Measurements from ENCODE around the gene CHST8.

Gene CHST8

DNA sequence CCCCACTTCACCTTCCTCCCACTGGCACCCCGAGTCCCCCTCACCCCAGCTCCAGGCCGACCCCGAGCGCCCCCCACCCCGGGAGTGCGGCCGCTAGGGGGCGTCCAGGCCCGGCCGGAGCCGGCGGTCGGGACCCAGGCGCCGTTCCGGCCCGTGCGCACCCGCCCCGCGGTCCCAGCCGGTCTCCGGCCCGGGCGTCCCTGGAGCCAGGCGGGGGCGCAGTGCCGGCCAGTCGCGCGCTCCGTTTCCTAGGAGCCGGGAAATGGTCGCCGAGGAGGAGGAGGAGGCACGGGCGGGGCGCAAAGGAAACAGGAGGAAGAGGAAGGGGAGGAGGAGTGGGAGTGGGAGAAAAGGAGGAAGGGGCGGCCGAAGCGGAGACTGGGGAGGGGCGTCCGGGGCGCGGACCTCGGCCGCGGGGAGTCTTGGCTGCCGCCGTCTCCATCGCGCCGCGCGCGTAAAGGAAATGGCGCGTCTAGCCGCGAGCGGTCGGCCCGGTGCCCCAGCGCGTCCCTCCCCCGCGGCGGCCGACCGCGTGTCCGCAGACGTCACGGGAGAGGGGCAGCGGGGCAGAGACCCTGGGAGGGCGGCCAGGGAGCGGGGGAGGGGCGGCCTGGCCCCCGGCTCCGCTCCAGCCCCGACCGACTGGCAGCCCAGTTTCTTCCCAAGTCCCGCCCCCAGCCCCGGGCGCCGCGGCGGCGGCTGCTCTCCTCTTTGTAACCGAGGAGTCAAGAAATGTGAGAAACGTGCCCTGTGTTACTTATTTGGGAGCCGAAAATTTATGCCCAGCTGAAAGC lies 173.8 kb downstream of the CHST8 start:
- peak overlapping the region; percentile 100 for H3K27ac ChIP-seq
- TF ChIP-seq, protein P1, sequence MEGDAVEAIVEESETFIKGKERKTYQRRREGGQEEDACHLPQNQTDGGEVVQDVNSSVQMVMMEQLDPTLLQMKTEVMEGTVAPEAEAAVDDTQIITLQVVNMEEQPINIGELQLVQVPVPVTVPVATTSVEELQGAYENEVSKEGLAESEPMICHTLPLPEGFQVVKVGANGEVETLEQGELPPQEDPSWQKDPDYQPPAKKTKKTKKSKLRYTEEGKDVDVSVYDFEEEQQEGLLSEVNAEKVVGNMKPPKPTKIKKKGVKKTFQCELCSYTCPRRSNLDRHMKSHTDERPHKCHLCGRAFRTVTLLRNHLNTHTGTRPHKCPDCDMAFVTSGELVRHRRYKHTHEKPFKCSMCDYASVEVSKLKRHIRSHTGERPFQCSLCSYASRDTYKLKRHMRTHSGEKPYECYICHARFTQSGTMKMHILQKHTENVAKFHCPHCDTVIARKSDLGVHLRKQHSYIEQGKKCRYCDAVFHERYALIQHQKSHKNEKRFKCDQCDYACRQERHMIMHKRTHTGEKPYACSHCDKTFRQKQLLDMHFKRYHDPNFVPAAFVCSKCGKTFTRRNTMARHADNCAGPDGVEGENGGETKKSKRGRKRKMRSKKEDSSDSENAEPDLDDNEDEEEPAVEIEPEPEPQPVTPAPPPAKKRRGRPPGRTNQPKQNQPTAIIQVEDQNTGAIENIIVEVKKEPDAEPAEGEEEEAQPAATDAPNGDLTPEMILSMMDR (conservative IDR thresholded peaks at IDR 0.05), result peak; percentile 98

DNA sequence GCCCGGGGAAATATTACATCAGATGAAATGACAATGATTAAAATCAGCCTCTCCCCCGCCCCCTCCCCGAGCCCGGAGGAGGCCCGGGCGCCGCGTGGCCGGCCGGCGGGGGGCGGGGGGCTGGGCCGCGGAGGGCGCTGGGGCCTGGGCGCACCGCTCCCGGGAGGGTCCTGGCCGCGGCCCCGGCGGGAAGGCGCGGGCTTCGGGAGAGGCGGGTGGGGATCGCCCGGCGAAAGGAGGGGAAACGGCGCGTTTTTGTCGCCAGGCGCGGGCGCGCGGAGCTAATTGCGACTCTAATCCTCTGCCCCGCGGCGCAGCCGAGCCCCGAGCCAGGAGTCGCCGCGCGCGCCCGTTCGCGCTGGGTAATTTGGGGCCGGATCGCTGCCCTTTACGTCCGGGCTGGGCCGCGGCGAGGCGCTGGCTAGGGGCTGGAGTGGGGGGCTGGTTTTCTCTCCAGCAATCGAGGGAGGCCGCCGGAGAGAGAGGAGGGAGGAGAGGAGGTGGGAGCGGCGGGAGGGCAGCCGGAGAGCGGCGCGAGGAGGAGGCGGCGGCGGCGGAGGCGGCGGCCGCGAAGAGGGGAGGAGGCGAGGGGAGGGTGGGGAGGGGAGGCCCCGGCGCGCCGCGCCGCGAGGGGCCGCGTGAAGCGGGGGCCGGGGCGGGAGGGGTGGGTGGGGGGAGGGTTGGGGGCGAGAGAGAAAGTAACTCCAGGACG lies 174.6 kb downstream of the CHST8 start, which contains the start of gene KCTD15:
TSS of gene KCTD15 (plus strand) at position 707 of the 712 bp plus-strand sequence. CDS start 3,585 bp downstream, outside the sequence.
- TF ChIP-seq, protein P1 (conservative IDR thresholded peaks at IDR 0.05), result no peak
- peak within 1 kb of the TSS; percentile 100 for H3K27ac ChIP-seq

DNA sequence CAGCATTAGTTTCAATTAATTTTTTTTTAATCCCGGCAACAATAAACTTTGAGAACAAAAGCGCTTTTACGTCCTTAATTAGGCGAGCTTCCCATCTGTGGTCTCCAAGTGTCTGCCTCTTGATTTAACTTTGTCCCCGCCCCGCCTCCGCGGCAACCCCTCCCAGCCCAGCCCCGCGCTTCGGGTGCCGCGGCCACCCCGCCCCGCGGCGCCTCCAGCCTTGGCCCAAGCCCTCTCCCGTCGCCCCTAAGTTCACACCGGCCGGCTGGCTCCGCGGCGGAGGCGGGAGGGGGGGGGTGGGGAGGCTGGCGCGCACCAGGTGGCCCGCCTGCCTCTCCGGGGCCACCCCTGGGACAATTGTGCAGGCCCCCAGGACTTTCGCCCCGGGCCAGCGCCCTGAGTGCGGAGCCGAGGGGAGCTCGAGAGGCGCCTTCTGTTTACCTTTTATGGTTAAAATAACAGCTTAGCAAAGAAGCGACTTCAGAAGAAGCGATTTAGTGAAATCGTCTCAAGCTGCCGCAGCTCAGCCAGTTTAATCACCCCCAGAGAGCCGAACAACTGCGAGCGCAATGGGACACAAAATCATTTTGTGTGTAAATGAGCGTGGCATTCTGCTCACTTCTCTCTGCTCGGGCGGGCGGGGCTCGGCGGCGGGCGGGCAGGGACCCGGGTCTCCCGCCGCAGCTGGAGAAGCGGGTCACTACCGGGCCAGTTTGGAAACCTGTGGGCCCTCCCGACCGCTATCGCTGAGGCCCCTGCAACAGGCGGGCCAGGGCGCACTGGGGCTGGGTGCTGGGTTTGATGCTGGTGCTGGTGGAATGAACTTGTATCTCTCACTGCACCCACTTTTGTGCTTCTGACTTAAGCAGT lies 176.3 kb downstream of the CHST8 start:
- TF ChIP-seq, protein P1 (conservative IDR thresholded peaks at IDR 0.05), result no peak
- peak overlapping the region; percentile 100 for H3K27ac ChIP-seq

DNA sequence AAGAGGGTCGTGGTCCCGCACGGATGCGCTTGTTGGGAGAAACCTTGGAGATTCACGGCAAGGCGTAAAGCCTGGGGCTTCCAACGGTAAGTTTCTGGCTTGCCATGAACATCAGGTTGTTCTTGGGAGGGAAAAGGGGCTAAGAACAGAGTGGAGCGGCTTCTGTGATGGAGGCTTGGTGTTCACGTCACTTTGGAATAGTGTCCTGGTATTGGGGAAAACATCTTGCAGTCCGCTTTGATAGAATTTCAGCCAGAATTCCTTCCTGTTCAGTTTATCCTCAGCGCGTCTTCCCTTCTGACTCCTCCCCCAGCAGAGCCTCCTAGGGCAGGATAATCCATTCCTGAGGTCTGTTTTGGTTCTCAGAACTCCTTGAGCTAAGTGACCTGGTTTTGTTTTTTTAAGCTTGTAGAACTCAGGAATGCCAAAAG lies 176.9 kb downstream of the CHST8 start:
- H3K27ac ChIP-seq, result no peak overlapping the region
- TF ChIP-seq, protein P1 (conservative IDR thresholded peaks at IDR 0.05), result no peak

DNA sequence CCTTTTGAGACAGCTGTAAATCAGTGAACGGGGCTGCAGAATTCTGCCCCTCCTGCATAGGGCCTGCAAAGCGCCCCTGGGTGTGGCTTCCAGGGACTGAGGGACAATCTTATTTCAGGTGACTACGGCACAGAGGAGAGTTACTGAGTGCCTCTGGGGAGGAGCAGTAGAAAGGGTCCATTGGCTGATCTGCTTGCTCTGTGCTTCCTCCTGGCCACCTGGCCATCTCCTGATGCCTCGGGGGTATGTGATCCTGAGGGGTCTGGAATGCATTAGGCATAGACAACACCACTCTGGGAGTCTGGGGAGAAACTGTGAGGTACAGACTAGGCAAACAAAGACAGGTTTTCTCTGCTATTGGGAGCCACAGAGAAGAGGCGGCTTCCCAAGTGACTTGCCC lies 177.7 kb downstream of the CHST8 start:
- TF ChIP-seq, protein P1 (conservative IDR thresholded peaks at IDR 0.05), result no peak
- H3K27ac ChIP-seq, result no peak overlapping the region

DNA sequence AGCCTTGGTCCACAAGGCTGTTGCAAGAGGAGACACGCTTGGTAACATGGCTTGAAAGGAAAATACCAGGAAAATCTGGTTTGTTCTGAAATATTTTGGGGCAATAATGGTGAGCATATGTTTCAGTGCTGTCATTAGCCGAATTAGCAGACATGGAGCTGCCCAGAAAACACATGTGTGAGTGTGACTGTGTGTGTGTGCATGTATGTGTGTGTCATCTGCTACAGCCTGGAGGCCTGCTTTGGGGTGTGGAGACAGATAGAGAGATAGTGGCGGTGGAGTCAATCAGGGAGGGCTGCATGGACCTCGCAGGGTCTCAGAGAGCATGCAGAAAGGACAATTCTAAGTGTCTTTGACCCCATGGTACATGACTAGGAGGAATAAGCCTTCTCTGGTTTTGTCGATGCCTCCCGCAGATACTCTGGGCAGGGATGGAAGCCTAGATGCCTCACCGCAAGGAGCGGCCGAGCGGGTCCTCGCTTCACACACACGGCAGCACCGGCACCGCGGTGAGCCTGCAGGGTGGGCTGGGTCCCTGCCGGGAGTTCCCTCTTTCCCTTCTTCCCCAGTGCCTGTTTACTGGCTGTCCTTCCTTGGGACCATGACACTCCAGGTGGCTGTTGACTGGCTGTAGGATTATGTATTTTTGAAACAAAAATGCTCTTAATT lies 178.4 kb downstream of the CHST8 start:
- TF ChIP-seq, protein P1 (conservative IDR thresholded peaks at IDR 0.05), result no peak
- H3K27ac ChIP-seq, result no peak overlapping the region
